Trophoblast cell (in vitro differentiated cells and primary cell): Measurements from ENCODE around the gene ACBD4.

ENCODE experiments used
- DNase-seq, 2 donors: peaks; one replicate each; pipeline ENCODE4 v3.0.0-alpha.2; 2016
- H2AFZ ChIP-seq: 2 replicates; pipeline ENCODE4 v1.6.1; 2013; ENCODE audit warnings: low read length, moderate library complexity, mild to moderate bottlenecking; ENCODE audit not compliant: insufficient read depth, poor library complexity
- H2AK5ac ChIP-seq: 2 replicates; pipeline ENCODE4 v1.6.1; 2013; ENCODE audit warnings: mild to moderate bottlenecking, low read length
- H2BK120ac ChIP-seq: 2 replicates; pipeline ENCODE4 v1.6.1; 2013; ENCODE audit warnings: low read length, mild to moderate bottlenecking, moderate library complexity; ENCODE audit not compliant: insufficient read depth, poor library complexity
- H2BK12ac ChIP-seq: 2 replicates; pipeline ENCODE4 v1.6.1; 2013; ENCODE audit warnings: mild to moderate bottlenecking, low read length, moderate library complexity
- H2BK5ac ChIP-seq: 2 replicates; pipeline ENCODE4 v1.6.1; 2013; ENCODE audit warnings: low read length, low read depth, moderate library complexity, mild to moderate bottlenecking; ENCODE audit not compliant: poor library complexity
- H3K14ac ChIP-seq: 2 replicates; pipeline ENCODE4 v1.6.1; 2013; ENCODE audit warnings: mild to moderate bottlenecking, low read length
- H3K18ac ChIP-seq: 2 replicates; pipeline ENCODE4 v1.6.1; 2013; ENCODE audit warnings: mild to moderate bottlenecking, low read length
- H3K23ac ChIP-seq: 2 replicates; pipeline ENCODE4 v1.6.1; 2013; ENCODE audit warnings: low read length
- H3K27ac ChIP-seq: 2 replicates; pipeline ENCODE4 v1.5.1; 2013; ENCODE audit warnings: low read depth, mild to moderate bottlenecking, inconsistent platforms, low read length, moderate library complexity
- H3K27me3 ChIP-seq: 2 replicates; pipeline ENCODE4 v1.6.1; 2013; ENCODE audit warnings: inconsistent platforms, mild to moderate bottlenecking, low read length, moderate library complexity; ENCODE audit not compliant: insufficient read depth
- H3K36me3 ChIP-seq, 2 experiments: 1 replicate in 1 of 2; 2 replicates in 1 of 2; pipeline ENCODE4 v1.6.1; 2013; ENCODE audit warnings: low read length in 2 of 2, mild to moderate bottlenecking in 2 of 2, moderate library complexity in 1 of 2; ENCODE audit not compliant: insufficient read depth in 2 of 2, control insufficient read depth in 1 of 2
- H3K4ac ChIP-seq: 2 replicates; pipeline ENCODE4 v1.6.1; 2013; ENCODE audit warnings: low read depth, mild to moderate bottlenecking, low read length, moderate library complexity
- H3K4me1 ChIP-seq, 2 experiments: 1 replicate in 1 of 2; 2 replicates in 1 of 2; pipeline ENCODE4 v1.6.1; 2013; ENCODE audit warnings: low read length in 2 of 2, mild to moderate bottlenecking in 2 of 2, moderate library complexity in 1 of 2; ENCODE audit not compliant: insufficient read depth in 2 of 2, control insufficient read depth in 1 of 2
- H3K4me2 ChIP-seq: 2 replicates; pipeline ENCODE4 v1.6.1; 2013; ENCODE audit warnings: inconsistent platforms, mild to moderate bottlenecking, low read length, moderate library complexity
- H3K4me3 ChIP-seq: 2 replicates; pipeline ENCODE4 v1.5.1; 2013; ENCODE audit warnings: mild to moderate bottlenecking, low read depth, low read length, inconsistent platforms
- H3K79me1 ChIP-seq: one replicate; pipeline ENCODE4 v1.6.1; 2013; ENCODE audit warnings: low read length
- H3K79me2 ChIP-seq: 2 replicates; pipeline ENCODE4 v1.6.1; 2013; ENCODE audit warnings: low read length, mild to moderate bottlenecking; ENCODE audit not compliant: control insufficient read depth, insufficient read depth, poor library complexity
- H3K9ac ChIP-seq: 2 replicates; pipeline ENCODE4 v1.6.1; 2013; ENCODE audit warnings: mild to moderate bottlenecking, low read length
- H3K9me3 ChIP-seq: 2 replicates; pipeline ENCODE4 v1.6.1; 2013; ENCODE audit warnings: low read depth, mild to moderate bottlenecking, control low read depth, inconsistent platforms, low read length; ENCODE audit not compliant: insufficient read depth
- H4K12ac ChIP-seq: 2 replicates; pipeline ENCODE4 v1.6.1; 2013; ENCODE audit warnings: low read depth, mild to moderate bottlenecking, low read length, moderate library complexity
- H4K8ac ChIP-seq: 2 replicates; pipeline ENCODE4 v1.6.1; 2013; ENCODE audit warnings: low read depth, mild to moderate bottlenecking, low read length, moderate library complexity
- H4K91ac ChIP-seq: one replicate; pipeline ENCODE4 v1.6.1; 2013; ENCODE audit warnings: low read depth, mild to moderate bottlenecking, low read length, moderate library complexity
- WGBS: extraction: QIAGEN DNeasy Blood & Tissue Kit; methylation state at CpG from one replicate; pipeline ENCODE4 v1.1.7; 2013; ENCODE audit warnings: missing lambda C conversion rate; ENCODE audit not compliant: insufficient read length, insufficient coverage; ENCODE audit errors: extremely low coverage; 5-methylcytosine and 5-hydroxymethylcytosine counted together

ACBD4 gene

GRCh38 chr17:45127207-45127547 lies 8.3 kb upstream of the ACBD4 start:
- Histone ChIP-seq H3K27ac (no peak overlapping the region), H3K4me3 (no peak overlapping the region), H3K79me2 (peaks cover 3% of the 10 kb centered on the region), H4K91ac (peak overlapping the region; percentile 56), H2BK12ac (no peak overlapping the region), H3K4me1 (peaks cover 46 to 51% of the 10 kb centered on the region in 2 experiments), H3K4me2 (no peak overlapping the region), H3K9me3 (no peaks in the 10 kb centered on the region), H3K36me3 (no peaks in the 10 kb centered on the region), H3K14ac (peak overlapping the region; percentile 15), H3K79me1 (peaks cover 25% of the 10 kb centered on the region), H4K8ac (no peak overlapping the region), H3K18ac (no peak overlapping the region), H2BK5ac (no peak overlapping the region), H2AFZ (no peak overlapping the region), H2AK5ac (no peak overlapping the region), H3K4ac (no peak overlapping the region), H4K12ac (no peak overlapping the region), H2BK120ac (peak overlapping the region; percentile 4), H3K9ac (no peak overlapping the region), H3K23ac (no peak overlapping the region), H3K27me3 (no peaks in the 10 kb centered on the region)
- WGBS, result no CpG with 5 or more reads among the region's 8 CpGs
- DNase-seq, result no peak

GRCh38 chr17:45127548-45128300 lies 7.8 kb upstream of the ACBD4 start:
- Histone ChIP-seq H3K27ac (peak overlapping the region; percentile 29), H3K79me1 (peaks cover 27% of the 10 kb centered on the region), H3K4me1 (peaks cover 46 to 51% of the 10 kb centered on the region in 2 experiments), H3K4me2 (no peak overlapping the region), H3K23ac (no peak overlapping the region), H2AK5ac (peak overlapping the region; percentile 40), H3K14ac (peak overlapping the region; percentile 59), H3K4me3 (no peak overlapping the region), H4K12ac (no peak overlapping the region), H3K79me2 (peaks cover 4% of the 10 kb centered on the region), H3K9ac (no peak overlapping the region), H2AFZ (no peak overlapping the region), H3K27me3 (no peaks in the 10 kb centered on the region), H4K91ac (peak overlapping the region; percentile 56), H3K18ac (peak overlapping the region; percentile 15), H2BK12ac (peak overlapping the region; percentile 20), H3K4ac (no peak overlapping the region), H4K8ac (no peak overlapping the region), H3K9me3 (no peaks in the 10 kb centered on the region), H2BK120ac (peak overlapping the region; percentile 33), H3K36me3 (no peaks in the 10 kb centered on the region), H2BK5ac (peak overlapping the region; percentile 28)
- no CpG with 5 or more reads among the region's 20 CpGs for WGBS
- peak; percentile 33 to 58 for DNase-seq

- Histone ChIP-seq H3K4me1 (peaks cover 46 to 57% of the 10 kb centered on the region in 2 experiments), H2AFZ (peak overlapping the region; percentile 46), H2BK120ac (peak overlapping the region; percentile 33), H3K36me3 (no peaks in the 10 kb centered on the region), H3K4me3 (no peak overlapping the region), H3K14ac (peak overlapping the region; percentile 59), H3K27me3 (no peaks in the 10 kb centered on the region), H3K23ac (no peak overlapping the region), H3K9ac (no peak overlapping the region), H2AK5ac (peak overlapping the region; percentile 40), H3K18ac (peak overlapping the region; percentile 8), H3K4me2 (no peak overlapping the region), H3K9me3 (no peaks in the 10 kb centered on the region), H3K27ac (peak overlapping the region; percentile 20), H3K79me1 (peaks cover 30% of the 10 kb centered on the region), H3K4ac (no peak overlapping the region), H4K12ac (no peak overlapping the region), H4K91ac (peak overlapping the region; percentile 56), H4K8ac (no peak overlapping the region), H2BK12ac (peak overlapping the region; percentile 20), H3K79me2 (peaks cover 4% of the 10 kb centered on the region), H2BK5ac (peak overlapping the region; percentile 28)
- no CpG with 5 or more reads among the region's 5 CpGs for WGBS
- DNase-seq, result no peak
Measured at GRCh38 chr17:45128331-45128730, 7.2 kb upstream of the ACBD4 start.

GRCh38 chr17:45128989-45129388 lies 6.5 kb upstream of the ACBD4 start:
- Histone ChIP-seq H3K36me3 (no peaks in the 10 kb centered on the region), H2BK120ac (no peak overlapping the region), H3K9me3 (no peaks in the 10 kb centered on the region), H3K18ac (no peak overlapping the region), H2AK5ac (no peak overlapping the region), H3K4ac (no peak overlapping the region), H4K91ac (peak overlapping the region; percentile 82), H2BK12ac (no peak overlapping the region), H4K8ac (no peak overlapping the region), H3K23ac (no peak overlapping the region), H4K12ac (no peak overlapping the region), H3K79me2 (peaks cover 4% of the 10 kb centered on the region), H3K27ac (no peak overlapping the region), H3K4me3 (no peak overlapping the region), H3K9ac (no peak overlapping the region), H2AFZ (no peak overlapping the region), H3K14ac (no peak overlapping the region), H3K4me1 (peaks cover 42 to 50% of the 10 kb centered on the region in 2 experiments), H3K27me3 (no peaks in the 10 kb centered on the region), H3K4me2 (no peak overlapping the region), H2BK5ac (no peak overlapping the region), H3K79me1 (peaks cover 30% of the 10 kb centered on the region)
- no CpG with 5 or more reads among the region's 2 CpGs for WGBS
- DNase-seq, result peak in 1 of 2 donors; percentile 66
